ENCODE measurements around the gene ADAM19. TPM values are rescaled to one million over a fixed set of nuclear protein-coding genes. Genes with fewer than 3 reads are reported as not detected.

Gene ADAM19
- 16.8 TPM for total RNA-seq

GRCh38 chr5:157575381-157576020 lies at the start of gene ADAM19:
TSS of gene ADAM19 (minus strand) at chr5:157575775. CDS start at chr5:157575696, 79 bp downstream.

GRCh38 chr5:157459715-157460599 lies 115.6 kb downstream of the ADAM19 start, which contains the start of gene NIPAL4:
TSS of gene NIPAL4 (plus strand) at chr5:157460213. CDS start at chr5:157460321, 108 bp downstream.

Small RNAs within 50 kb of the gene (small RNA-seq; reads per million reads assigned to genes)
- gene RNU6-390P = not detected

Other genes starting within 250 kb of the ADAM19 start
- gene NIPAL4, start 115.6 kb downstream of the ADAM19 start, total RNA-seq = 0.23 TPM
- gene SOX30, start 76.7 kb upstream of the ADAM19 start, total RNA-seq = not detected
- not detected for gene C5orf52, start 95.8 kb upstream of the ADAM19 start, total RNA-seq
- gene THG1L, start 155.6 kb upstream of the ADAM19 start, total RNA-seq = 15.7 TPM
- gene LSM11, start 167.9 kb upstream of the ADAM19 start, total RNA-seq = 95.5 TPM

All from diencephalon (tissue), 1 donor.